Endothelial cell (in vitro differentiated cells): ENCODE data around the gene CCDC158. TPM values are rescaled to one million over a fixed set of nuclear protein-coding genes. Genes with fewer than 3 reads are reported as not detected.

Experiments
- DNase-seq: peaks from one replicate; pipeline ENCODE4 v3.0.0; 2021; ENCODE audit warnings: low spot score
- H3K27ac Mint-ChIP-seq: one replicate; pipeline ENCODE4 v1.8.0; 2021; ENCODE audit warnings: mixed read lengths, inconsistent platforms; ENCODE audit not compliant: unreplicated experiment
- H3K27me3 Mint-ChIP-seq: one replicate; pipeline ENCODE4 v1.8.0; 2021; ENCODE audit warnings: mild to moderate bottlenecking, moderate library complexity, mixed read lengths, inconsistent platforms; ENCODE audit not compliant: unreplicated experiment
- H3K36me3 Mint-ChIP-seq: one replicate; pipeline ENCODE4 v1.8.0; 2021; ENCODE audit warnings: mild to moderate bottlenecking, low read depth, mixed read lengths, inconsistent platforms; ENCODE audit not compliant: unreplicated experiment
- H3K4me1 Mint-ChIP-seq: one replicate; pipeline ENCODE4 v1.8.0; 2021; ENCODE audit warnings: mild to moderate bottlenecking, mixed read lengths, inconsistent platforms; ENCODE audit not compliant: unreplicated experiment
- H3K4me3 Mint-ChIP-seq: one replicate; pipeline ENCODE4 v1.8.0; 2021; ENCODE audit warnings: mild to moderate bottlenecking, mixed read lengths, inconsistent platforms; ENCODE audit not compliant: unreplicated experiment
- H3K9me3 Mint-ChIP-seq: one replicate; pipeline ENCODE4 v1.8.0; 2021; ENCODE audit warnings: mixed read lengths, inconsistent platforms; ENCODE audit not compliant: unreplicated experiment
- total RNA-seq: library from RNA; stranded (reverse); fragmentation: NEBNext Ultra II Directional; extraction: Animal tissue kit (Norgen Biotek cat#: 25700); gene quantifications from one replicate; pipeline ENCODE4 v1.2.1, GENCODE V29; 2021; ENCODE audit not compliant: unreplicated experiment
- TF ChIP-seq, protein P1 (sequence below): fragments of 200-600 bp; sonication (generic); IDR thresholded peaks from one replicate; pipeline ENCODE4 v1.5.0; 2021; ENCODE audit warnings: antibody characterized with exemption; ENCODE audit not compliant: unreplicated experiment

CCDC158 gene
- total RNA-seq, 1 donor from 2014 or later, result not detected

DNA sequence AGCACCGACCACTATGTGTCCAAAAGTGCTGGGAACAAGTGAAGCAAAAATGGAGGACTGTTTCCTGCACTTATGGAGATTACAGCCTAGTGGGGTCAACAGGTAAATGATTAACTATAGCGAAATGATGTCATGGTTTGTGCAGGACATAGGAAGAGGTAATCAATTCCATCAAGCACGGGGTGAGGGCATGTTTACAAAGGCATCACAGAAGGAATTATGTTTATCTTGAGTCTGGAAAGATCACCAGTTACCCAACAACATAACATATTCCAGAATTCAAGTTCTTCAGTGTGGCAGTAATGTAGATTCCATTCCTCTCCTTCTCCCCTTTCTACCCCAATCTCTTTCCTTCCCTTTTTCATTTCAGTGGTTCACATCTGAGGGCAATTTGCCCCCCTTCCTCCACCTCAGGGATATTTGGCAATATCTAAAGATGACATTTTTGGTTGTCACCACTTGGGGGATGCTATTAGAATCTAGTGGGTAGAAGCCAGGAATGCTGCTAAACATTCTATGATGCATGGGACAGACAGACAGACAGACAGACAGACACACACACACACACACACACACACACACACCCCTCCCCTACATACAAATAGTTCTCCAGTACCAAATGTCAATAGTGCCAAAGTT is 145.3 kb downstream of the CCDC158 start:
- Mint-ChIP-seq H3K9me3 (no peaks in the 10 kb centered on the region), H3K4me1 (no peaks in the 10 kb centered on the region), H3K27me3 (no peaks in the 10 kb centered on the region), H3K4me3 (no peak overlapping the region), H3K27ac (no peak overlapping the region), H3K36me3 (no peaks in the 10 kb centered on the region)
- TF ChIP-seq, protein P1, sequence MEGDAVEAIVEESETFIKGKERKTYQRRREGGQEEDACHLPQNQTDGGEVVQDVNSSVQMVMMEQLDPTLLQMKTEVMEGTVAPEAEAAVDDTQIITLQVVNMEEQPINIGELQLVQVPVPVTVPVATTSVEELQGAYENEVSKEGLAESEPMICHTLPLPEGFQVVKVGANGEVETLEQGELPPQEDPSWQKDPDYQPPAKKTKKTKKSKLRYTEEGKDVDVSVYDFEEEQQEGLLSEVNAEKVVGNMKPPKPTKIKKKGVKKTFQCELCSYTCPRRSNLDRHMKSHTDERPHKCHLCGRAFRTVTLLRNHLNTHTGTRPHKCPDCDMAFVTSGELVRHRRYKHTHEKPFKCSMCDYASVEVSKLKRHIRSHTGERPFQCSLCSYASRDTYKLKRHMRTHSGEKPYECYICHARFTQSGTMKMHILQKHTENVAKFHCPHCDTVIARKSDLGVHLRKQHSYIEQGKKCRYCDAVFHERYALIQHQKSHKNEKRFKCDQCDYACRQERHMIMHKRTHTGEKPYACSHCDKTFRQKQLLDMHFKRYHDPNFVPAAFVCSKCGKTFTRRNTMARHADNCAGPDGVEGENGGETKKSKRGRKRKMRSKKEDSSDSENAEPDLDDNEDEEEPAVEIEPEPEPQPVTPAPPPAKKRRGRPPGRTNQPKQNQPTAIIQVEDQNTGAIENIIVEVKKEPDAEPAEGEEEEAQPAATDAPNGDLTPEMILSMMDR, result no peak
- DNase-seq, result no peak

GRCh38 chr4:76272999-76273398 is 147.9 kb downstream of the CCDC158 start:
- Mint-ChIP-seq H3K4me1 (no peaks in the 10 kb centered on the region), H3K27ac (no peak overlapping the region), H3K27me3 (no peaks in the 10 kb centered on the region), H3K4me3 (no peak overlapping the region), H3K9me3 (no peaks in the 10 kb centered on the region), H3K36me3 (no peaks in the 10 kb centered on the region)
- TF ChIP-seq, protein P1, result no peak
- no peak for DNase-seq

DNA sequence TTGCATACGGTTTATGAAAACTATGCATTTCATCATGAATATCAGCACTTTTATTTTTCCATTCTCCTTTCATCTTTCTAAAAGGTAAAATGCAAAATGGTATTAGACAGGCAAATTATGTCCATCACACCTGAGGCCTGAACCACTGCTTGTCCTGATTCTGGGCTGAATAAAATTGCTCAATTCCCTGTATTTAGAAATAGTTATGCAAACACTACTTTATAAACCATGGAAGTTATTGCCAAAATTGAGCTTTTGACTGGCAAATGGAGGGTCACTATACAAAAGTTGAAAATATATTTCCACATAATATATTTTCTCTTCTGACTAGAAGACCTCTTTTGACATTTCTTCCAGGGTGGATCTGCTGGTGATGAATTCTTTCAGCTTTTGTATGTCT is 148.4 kb downstream of the CCDC158 start:
- Mint-ChIP-seq H3K27me3 (no peaks in the 10 kb centered on the region), H3K4me1 (no peaks in the 10 kb centered on the region), H3K9me3 (no peaks in the 10 kb centered on the region), H3K4me3 (no peak overlapping the region), H3K27ac (no peak overlapping the region), H3K36me3 (no peaks in the 10 kb centered on the region)
- TF ChIP-seq, protein P1, result no peak
- DNase-seq, result no peak

DNA sequence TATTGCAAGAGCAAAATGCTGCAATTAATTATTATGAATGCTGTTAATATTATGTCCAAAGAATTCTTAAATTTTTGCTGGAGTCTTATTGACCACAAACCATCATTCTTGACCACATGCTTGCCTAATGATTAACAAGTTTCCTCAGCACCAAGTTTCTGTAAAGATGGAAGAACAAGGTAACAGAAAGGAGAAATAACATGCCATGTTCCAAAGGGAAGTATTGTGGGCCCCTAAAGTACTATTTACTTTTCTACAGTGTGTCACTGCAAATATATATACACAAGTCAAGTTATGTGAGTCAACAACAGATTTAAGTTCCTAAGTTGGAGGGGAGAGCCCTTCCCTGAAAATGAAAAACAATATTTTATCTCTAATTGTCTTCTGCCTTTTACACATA is 148.9 kb downstream of the CCDC158 start:
- no peak overlapping the region for H3K4me3 Mint-ChIP-seq
- H3K27ac Mint-ChIP-seq, result no peak overlapping the region
- no peak for DNase-seq
- no peaks in the 10 kb centered on the region for H3K27me3 Mint-ChIP-seq
- H3K9me3 Mint-ChIP-seq, result no peaks in the 10 kb centered on the region
- TF ChIP-seq, protein P1, result no peak
- no peaks in the 10 kb centered on the region for H3K36me3 Mint-ChIP-seq
- H3K4me1 Mint-ChIP-seq, result no peaks in the 10 kb centered on the region

DNA sequence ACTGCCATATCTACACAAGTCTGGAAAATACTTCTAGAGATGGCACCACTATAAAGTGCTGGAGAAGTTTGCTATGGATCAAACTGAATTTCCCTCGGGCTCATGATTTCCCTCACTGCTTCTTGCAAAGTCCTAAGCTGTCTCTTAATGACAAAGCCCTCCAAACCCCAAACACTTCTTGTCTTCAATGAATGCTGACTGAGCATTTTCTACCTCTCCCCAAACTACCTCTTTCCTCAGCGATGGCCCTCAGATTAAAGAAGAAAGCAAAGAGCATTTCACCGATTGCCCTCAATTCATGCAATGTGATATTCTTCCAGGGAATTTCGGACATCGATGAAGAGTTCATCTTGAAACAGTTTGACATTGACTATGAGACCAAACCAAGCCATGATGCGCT is 149.7 kb downstream of the CCDC158 start:
- Mint-ChIP-seq H3K27me3 (no peaks in the 10 kb centered on the region), H3K27ac (no peak overlapping the region), H3K9me3 (no peaks in the 10 kb centered on the region), H3K36me3 (no peaks in the 10 kb centered on the region), H3K4me3 (no peak overlapping the region), H3K4me1 (no peaks in the 10 kb centered on the region)
- TF ChIP-seq, protein P1, result no peak
- DNase-seq, result no peak
